ENCODE measurements around the gene GBP1.

Gene GBP1

GRCh38 chr1:89104687-89105086 is 39.7 kb upstream of the GBP1 start:
- H3K36me3 ChIP-seq (ENCODE audit: insufficient read depth, low read length): no peaks in the 10 kb centered on the region
- peaks cover 4% of the 10 kb centered on the region for H3K4me1 ChIP-seq (ENCODE audit: insufficient read depth, low read length, poor library complexity, severe bottlenecking)
- no peaks in the 10 kb centered on the region for H3K79me2 ChIP-seq (ENCODE audit: insufficient read depth, low read length)
- no peak for TF ChIP-seq EZH2phosphoT487 (IDR thresholded peaks at IDR 0.05; ENCODE audit: borderline replicate concordance)
- TF ChIP-seq CTCF (conservative IDR thresholded peaks at IDR 0.05; ENCODE audit: low read length): no peak
- no peaks in the 10 kb centered on the region for H3F3A ChIP-seq (ENCODE audit: low read depth)
- no peak overlapping the region for H2AFZ ChIP-seq (ENCODE audit: low read length)
- H3K27me3 ChIP-seq (ENCODE audit: insufficient read depth, low read length, poor library complexity, severe bottlenecking): no peaks in the 10 kb centered on the region
- no peak overlapping the region for H3K4me3 ChIP-seq (ENCODE audit: low read length, poor library complexity, severe bottlenecking)
- no peaks in the 10 kb centered on the region for H3K9me2 ChIP-seq (replicated peaks; ENCODE audit: low read depth, low read length)
- H3K9me3 ChIP-seq (ENCODE audit: insufficient read depth, low read depth, low read length): no peaks in the 10 kb centered on the region
- no peak overlapping the region for H3K4me2 ChIP-seq (ENCODE audit: low read depth, low read length, poor library complexity, severe bottlenecking)
- no peak overlapping the region for H3K9ac ChIP-seq (ENCODE audit: low read depth, low read length, poor library complexity, severe bottlenecking)
- no peaks in the 10 kb centered on the region for H4K20me1 ChIP-seq (ENCODE audit: insufficient read depth, low read length, poor library complexity, severe bottlenecking)

- Histone ChIP-seq H3K9me2 (replicated peaks; ENCODE audit: low read depth, low read length) (no peaks in the 10 kb centered on the region), H2AFZ (ENCODE audit: low read length) (no peak overlapping the region), H3K79me2 (ENCODE audit: insufficient read depth, low read length) (no peaks in the 10 kb centered on the region), H3K9me3 (ENCODE audit: insufficient read depth, low read depth, low read length) (no peaks in the 10 kb centered on the region), H3K36me3 (ENCODE audit: insufficient read depth, low read length) (no peaks in the 10 kb centered on the region), H3F3A (ENCODE audit: low read depth) (no peaks in the 10 kb centered on the region), H3K9ac (ENCODE audit: low read depth, low read length, poor library complexity, severe bottlenecking) (no peak overlapping the region), H4K20me1 (ENCODE audit: insufficient read depth, low read length, poor library complexity, severe bottlenecking) (no peaks in the 10 kb centered on the region), H3K4me2 (ENCODE audit: low read depth, low read length, poor library complexity, severe bottlenecking) (no peak overlapping the region), H3K4me3 (ENCODE audit: low read length, poor library complexity, severe bottlenecking) (no peak overlapping the region), H3K27me3 (ENCODE audit: insufficient read depth, low read length, poor library complexity, severe bottlenecking) (no peaks in the 10 kb centered on the region), H3K4me1 (ENCODE audit: insufficient read depth, low read length, poor library complexity, severe bottlenecking) (peaks cover 4% of the 10 kb centered on the region)
- TF ChIP-seq EZH2phosphoT487 (IDR thresholded peaks at IDR 0.05; ENCODE audit: borderline replicate concordance) (no peak), CTCF (conservative IDR thresholded peaks at IDR 0.05; ENCODE audit: low read length) (no peak)
These were observed 39.1 kb upstream of the GBP1 start for GRCh38 chr1:89104147-89104546.

GRCh38 chr1:89102021-89102420 is 37.0 kb upstream of the GBP1 start:
- Histone ChIP-seq H3K4me2 (ENCODE audit: low read depth, low read length, poor library complexity, severe bottlenecking) (no peak overlapping the region), H3K4me1 (ENCODE audit: insufficient read depth, low read length, poor library complexity, severe bottlenecking) (peaks cover 4% of the 10 kb centered on the region), H3K27me3 (ENCODE audit: insufficient read depth, low read length, poor library complexity, severe bottlenecking) (no peaks in the 10 kb centered on the region), H2AFZ (ENCODE audit: low read length) (no peak overlapping the region), H3K9me3 (ENCODE audit: insufficient read depth, low read depth, low read length) (no peaks in the 10 kb centered on the region), H4K20me1 (ENCODE audit: insufficient read depth, low read length, poor library complexity, severe bottlenecking) (no peaks in the 10 kb centered on the region), H3K4me3 (ENCODE audit: low read length, poor library complexity, severe bottlenecking) (no peak overlapping the region), H3F3A (ENCODE audit: low read depth) (no peaks in the 10 kb centered on the region), H3K9me2 (replicated peaks; ENCODE audit: low read depth, low read length) (no peaks in the 10 kb centered on the region), H3K9ac (ENCODE audit: low read depth, low read length, poor library complexity, severe bottlenecking) (no peak overlapping the region), H3K79me2 (ENCODE audit: insufficient read depth, low read length) (no peaks in the 10 kb centered on the region), H3K36me3 (ENCODE audit: insufficient read depth, low read length) (no peaks in the 10 kb centered on the region)
- TF ChIP-seq EZH2phosphoT487 (IDR thresholded peaks at IDR 0.05; ENCODE audit: borderline replicate concordance) (no peak), CTCF (conservative IDR thresholded peaks at IDR 0.05; ENCODE audit: low read length) (no peak)
